ENCODE data around the gene GULP1. TPM values are rescaled to one million over a fixed set of nuclear protein-coding genes. Genes with fewer than 3 reads are reported as not detected.

The GULP1 gene
- total and polyA plus RNA-seq, 7 donors = 5.6 to 18.0 (median 11.3) TPM

DNA sequence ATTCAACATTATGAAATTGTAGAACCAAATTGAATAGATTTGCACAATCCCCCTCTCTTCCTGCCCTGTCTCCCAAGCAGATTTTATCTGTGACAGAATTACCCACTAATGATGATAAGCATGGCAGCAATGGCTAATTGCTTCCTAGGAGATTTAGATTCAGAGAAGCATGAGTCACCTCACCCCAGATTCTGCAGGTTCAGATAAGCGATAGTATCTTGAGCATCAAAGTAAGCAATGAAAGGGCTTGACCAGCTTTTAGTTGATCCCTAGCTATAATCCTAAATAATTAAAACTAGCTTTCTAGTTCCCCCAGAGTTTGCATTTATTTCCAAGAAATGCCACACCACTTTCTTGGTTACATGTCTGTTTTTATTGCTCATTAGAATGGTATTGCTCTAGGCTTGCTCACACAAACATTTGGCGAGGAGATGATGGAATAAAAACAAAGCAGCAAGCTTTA is 204.3 kb downstream of the GULP1 start:
- ATAC-seq = no peak
- Histone ChIP-seq H3K4me3 (no peak overlapping the region), H3K4me1 (no peaks in the 10 kb centered on the region), H3K36me3 (ENCODE audit: insufficient read depth in 1 of 2, low read depth in 1 of 2) (no peaks in the 10 kb centered on the region), H3K27ac (no peak overlapping the region), H3K9me3 (no peaks in the 10 kb centered on the region), H3K27me3 (ENCODE audit: insufficient read depth in 3 of 3, low read length in 2 of 3) (no peaks in the 10 kb centered on the region)
- TF ChIP-seq CTCF (IDR thresholded peaks at IDR 0.05) = no peak
- DNase-seq = no peak
- intact Hi-C loops (cut with DNase I) = no loop called here
- WGBS, 3 donors = 75 to 93% (median 88%) methylated on average over 2 of the region's 2 CpGs

GRCh38 chr2:188497726-188498125 is 206.1 kb downstream of the GULP1 start:
- TF ChIP-seq CTCF (IDR thresholded peaks at IDR 0.05) = no peak

DNA sequence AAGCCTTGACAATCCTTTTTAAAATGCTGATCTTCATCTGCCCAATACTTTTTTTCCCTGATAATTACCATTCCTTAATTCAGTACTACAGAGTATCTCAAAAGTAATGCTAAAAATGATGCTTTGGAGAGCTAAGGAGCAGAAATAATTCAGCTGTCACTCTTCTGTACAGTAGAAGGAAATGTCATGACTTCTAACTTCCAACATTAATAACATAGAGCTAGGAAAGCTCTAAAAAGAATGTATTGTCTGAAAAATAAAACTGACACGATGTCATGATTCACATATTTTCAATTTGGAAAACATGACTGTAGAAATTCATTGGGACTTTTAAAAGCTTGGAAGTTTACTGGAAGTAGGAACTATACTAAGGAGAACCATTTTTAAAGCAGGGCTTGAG is 212.3 kb downstream of the GULP1 start:
- intact Hi-C loops (cut with DNase I) = no loop called here
- Histone ChIP-seq H3K4me3 (no peak overlapping the region), H3K4me1 (no peaks in the 10 kb centered on the region), H3K36me3 (ENCODE audit: insufficient read depth in 1 of 2, low read depth in 1 of 2) (no peaks in the 10 kb centered on the region), H3K9me3 (no peaks in the 10 kb centered on the region), H3K27me3 (ENCODE audit: insufficient read depth in 3 of 3, low read length in 2 of 3) (no peaks in the 10 kb centered on the region), H3K27ac (no peak overlapping the region)
- DNase-seq (no peak), ATAC-seq (no peak)
- TF ChIP-seq CTCF (IDR thresholded peaks at IDR 0.05) = no peak
- WGBS, 3 donors = 8 to 40% (median 20%) methylated on average over 1 of the region's 1 CpG

More at GRCh38 chr2:188497726-188498125, 206.1 kb downstream of the GULP1 start:
- Histone ChIP-seq H3K36me3 (ENCODE audit: insufficient read depth in 1 of 2, low read depth in 1 of 2) (no peaks in the 10 kb centered on the region), H3K4me3 (no peak overlapping the region), H3K9me3 (no peaks in the 10 kb centered on the region), H3K27me3 (ENCODE audit: insufficient read depth in 3 of 3, low read length in 2 of 3) (no peaks in the 10 kb centered on the region), H3K27ac (no peak overlapping the region), H3K4me1 (no peaks in the 10 kb centered on the region)
- ATAC-seq (no peak), DNase-seq (no peak)
- intact Hi-C loops (cut with DNase I) = no loop called here
- WGBS, 3 donors = 89 to 99% (median 90%) methylated on average over 1 of the region's 1 CpG

DNA sequence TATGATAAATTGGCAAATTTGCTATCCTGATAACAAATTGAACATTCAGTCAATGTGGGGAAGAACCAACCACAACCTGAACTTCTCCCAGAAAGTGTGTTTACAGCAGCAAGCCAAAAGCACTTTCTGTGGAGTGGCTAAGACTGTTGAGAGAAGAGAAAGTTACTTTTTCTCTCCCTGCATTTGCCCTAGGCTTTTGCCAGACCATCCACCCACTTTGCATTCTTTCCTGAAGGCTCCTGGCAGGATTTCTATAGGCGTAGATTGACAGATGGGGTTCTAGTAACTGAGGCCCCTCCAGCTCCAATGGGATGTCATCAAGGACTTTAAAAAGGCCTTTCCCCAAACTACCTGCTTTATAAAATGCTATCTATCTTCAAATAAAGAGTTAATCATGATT is 215.2 kb downstream of the GULP1 start:
- no peaks in the 10 kb centered on the region for H3K36me3 ChIP-seq (ENCODE audit: insufficient read depth in 1 of 2, low read depth in 1 of 2)
- WGBS, 3 donors = 91 to 100% (median 92%) methylated on average over 1 of the region's 1 CpG
- no peak for TF ChIP-seq CTCF (IDR thresholded peaks at IDR 0.05)
- no peaks in the 10 kb centered on the region for H3K27me3 ChIP-seq (ENCODE audit: insufficient read depth in 3 of 3, low read length in 2 of 3)
- H3K9me3 ChIP-seq = no peaks in the 10 kb centered on the region
- no peaks in the 10 kb centered on the region for H3K4me1 ChIP-seq
- intact Hi-C loops (cut with DNase I) = no loop called here
- ATAC-seq (no peak), DNase-seq (no peak)
- H3K27ac ChIP-seq = no peak overlapping the region
- H3K4me3 ChIP-seq = no peak overlapping the region

GRCh38 chr2:188511346-188511745 is 219.7 kb downstream of the GULP1 start:
- Histone ChIP-seq H3K36me3 (ENCODE audit: insufficient read depth in 1 of 2, low read depth in 1 of 2) (no peaks in the 10 kb centered on the region), H3K4me1 (no peaks in the 10 kb centered on the region), H3K4me3 (no peak overlapping the region), H3K9me3 (no peaks in the 10 kb centered on the region), H3K27ac (no peak overlapping the region), H3K27me3 (ENCODE audit: insufficient read depth in 3 of 3, low read length in 2 of 3) (no peaks in the 10 kb centered on the region)
- intact Hi-C loops (cut with DNase I) = loop anchor here (10.0 kb wide), 1 partner anchor 927 kb away; no protein-coding TSS in a partner anchor
- DNase-seq (no peak), ATAC-seq (no peak)
- TF ChIP-seq CTCF (IDR thresholded peaks at IDR 0.05) = no peak
- 59 to 71% (median 59%) methylated on average over 2 of the region's 2 CpGs for WGBS, 3 donors

Data from psoas muscle (tissue), 8 donors.